Right lobe of liver (tissue), 6 donors: Measurements from ENCODE around the gene PCED1B. TPM values are rescaled to one million over a fixed set of nuclear protein-coding genes. Genes with fewer than 3 reads are reported as not detected.

Experiments
- ATAC-seq, 4 donors: fragments of 200-7000 bp; cut with Tn5 transposase; one replicate each; pipeline ENCODE4 v1.9.1; 2020; ENCODE audit warnings: mild to moderate bottlenecking in 4 of 4, moderate library complexity in 4 of 4
- DNase-seq, 3 donors: peaks; one replicate each; pipeline ENCODE4 v3.0.0-alpha.2; 2020
- H3K27ac ChIP-seq, 3 donors: fragments of 200-600 bp; one replicate each; pipeline ENCODE4 v1.8.0; 2022
- H3K27me3 ChIP-seq, 2 donors: fragments of 200-600 bp; one replicate each; pipeline ENCODE4 v1.8.0; 2022
- H3K36me3 ChIP-seq, 4 donors: fragments of 200-600 bp; sonication (generic) in 1 of 4; one replicate each; pipeline versions ENCODE4 v1.5.1 to v1.8.0; 2017 to 2022; ENCODE audit warnings: control low read depth in 1 of 4
- H3K4me1 ChIP-seq, 4 donors: fragments of 200-600 bp; sonication (generic) in 1 of 4; one replicate each; pipeline versions ENCODE4 v1.5.1 to v1.8.0; 2017 to 2022; ENCODE audit warnings: control low read depth in 1 of 4
- H3K4me3 ChIP-seq, 3 donors: fragments of 200-600 bp; one replicate each; pipeline ENCODE4 v1.8.0; 2022
- H3K9me3 ChIP-seq, 4 donors: fragments of 200-600 bp; sonication (generic) in 1 of 4; one replicate each; pipeline versions ENCODE4 v1.5.1 to v1.8.0; 2017 to 2022; ENCODE audit warnings: control low read depth in 1 of 4
- POLR2A ChIP-seq: fragments of 450-650 bp; IDR thresholded peaks from one replicate; pipeline ENCODE4 v1.6.1; 2017; ENCODE audit warnings: antibody characterized with exemption, mild to moderate bottlenecking
- WGBS: methylation state at CpG from one replicate; pipeline ENCODE4 v1.1.6; 2018; ENCODE audit warnings: low coverage, low lambda C conversion rate; ENCODE audit not compliant: insufficient coverage; ENCODE audit errors: missing lambda C conversion rate; 5-methylcytosine and 5-hydroxymethylcytosine counted together
- intact Hi-C, 2 donors: fragments of 100-400 bp; cut with DNase I; formaldehyde crosslinking; loops; one replicate each; pipeline versions ENCODE4 v1.11.2 to v1.14.1; 2022
- total RNA-seq, 6 experiments: library from RNA; depleted of rRNA in 2 of 6; stranded (reverse); fragments of >200 nt in 2 of 6; fragmentation: NEBNext Ultra II Directional in 3 of 6; extraction: Animal tissue kit (Norgen Biotek cat#: 25700) in 3 of 6; gene quantifications; one replicate each; pipeline versions ENCODE4 v1.1.0 to v1.2.4, GENCODE V29; 2016 to 2023
- TF ChIP-seq, protein P1 (sequence below), 4 donors: fragments of 200-600 bp in 3 of 4; fragments of 450-650 bp in 1 of 4; IDR thresholded peaks; one replicate each; pipeline versions ENCODE4 v1.5.1 to v1.8.0; 2016 to 2022; ENCODE audit warnings: antibody characterized with exemption in 4 of 4, mild to moderate bottlenecking in 2 of 4
- donor health status: DM: no; HTN: yes; CAD: no.
- donor health status: DM: no; HTN: no; CAD: no.
- donor health status: DM: no; HTN: no; CAD: no.
- donor health status: DM: no; HTN: yes; CAD: no.
- donor health status: DM: no; HTN: yes; CAD: no.

The PCED1B gene
- total RNA-seq, 6 experiments from 2014 or later = 0.62 to 3.0 (median 1.1) TPM

DNA sequence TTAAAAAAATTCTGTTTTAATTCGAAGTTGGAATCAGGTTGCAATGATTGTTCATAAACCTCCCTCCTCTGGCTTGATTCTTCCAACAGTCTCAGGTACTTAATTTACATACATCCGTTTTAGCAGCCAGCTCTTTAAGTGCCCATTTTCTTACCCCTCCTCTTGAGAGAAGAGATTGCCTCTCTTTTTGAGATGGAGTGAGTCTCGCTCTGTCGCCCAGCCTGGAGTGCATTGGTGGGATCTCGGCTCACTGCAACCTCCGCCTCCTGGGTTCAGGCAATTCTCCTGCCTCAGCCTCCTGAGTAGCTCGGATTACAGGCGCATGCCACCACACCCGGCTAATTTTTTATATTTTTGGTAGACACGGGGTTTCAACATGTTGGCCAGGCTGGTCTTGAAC, 146.8 kb downstream of the PCED1B start:
- intact Hi-C loops = no loop called here
- peaks cover 0 to 47% (median 17%) of the 10 kb centered on the region in 4 donors for H3K4me1 ChIP-seq
- no peaks in the 10 kb centered on the region for H3K36me3 ChIP-seq
- DNase-seq (no peak), ATAC-seq (no peak)
- H3K27ac ChIP-seq = no peak overlapping the region
- H3K27me3 ChIP-seq = no peaks in the 10 kb centered on the region
- TF ChIP-seq, protein P1, sequence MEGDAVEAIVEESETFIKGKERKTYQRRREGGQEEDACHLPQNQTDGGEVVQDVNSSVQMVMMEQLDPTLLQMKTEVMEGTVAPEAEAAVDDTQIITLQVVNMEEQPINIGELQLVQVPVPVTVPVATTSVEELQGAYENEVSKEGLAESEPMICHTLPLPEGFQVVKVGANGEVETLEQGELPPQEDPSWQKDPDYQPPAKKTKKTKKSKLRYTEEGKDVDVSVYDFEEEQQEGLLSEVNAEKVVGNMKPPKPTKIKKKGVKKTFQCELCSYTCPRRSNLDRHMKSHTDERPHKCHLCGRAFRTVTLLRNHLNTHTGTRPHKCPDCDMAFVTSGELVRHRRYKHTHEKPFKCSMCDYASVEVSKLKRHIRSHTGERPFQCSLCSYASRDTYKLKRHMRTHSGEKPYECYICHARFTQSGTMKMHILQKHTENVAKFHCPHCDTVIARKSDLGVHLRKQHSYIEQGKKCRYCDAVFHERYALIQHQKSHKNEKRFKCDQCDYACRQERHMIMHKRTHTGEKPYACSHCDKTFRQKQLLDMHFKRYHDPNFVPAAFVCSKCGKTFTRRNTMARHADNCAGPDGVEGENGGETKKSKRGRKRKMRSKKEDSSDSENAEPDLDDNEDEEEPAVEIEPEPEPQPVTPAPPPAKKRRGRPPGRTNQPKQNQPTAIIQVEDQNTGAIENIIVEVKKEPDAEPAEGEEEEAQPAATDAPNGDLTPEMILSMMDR (IDR thresholded peaks at IDR 0.05) = no peak
- TF ChIP-seq POLR2A = no peak
- H3K4me3 ChIP-seq = no peak overlapping the region
- 91% methylated on average over 8 of the region's 10 CpGs for WGBS
- no peaks in the 10 kb centered on the region for H3K9me3 ChIP-seq

DNA sequence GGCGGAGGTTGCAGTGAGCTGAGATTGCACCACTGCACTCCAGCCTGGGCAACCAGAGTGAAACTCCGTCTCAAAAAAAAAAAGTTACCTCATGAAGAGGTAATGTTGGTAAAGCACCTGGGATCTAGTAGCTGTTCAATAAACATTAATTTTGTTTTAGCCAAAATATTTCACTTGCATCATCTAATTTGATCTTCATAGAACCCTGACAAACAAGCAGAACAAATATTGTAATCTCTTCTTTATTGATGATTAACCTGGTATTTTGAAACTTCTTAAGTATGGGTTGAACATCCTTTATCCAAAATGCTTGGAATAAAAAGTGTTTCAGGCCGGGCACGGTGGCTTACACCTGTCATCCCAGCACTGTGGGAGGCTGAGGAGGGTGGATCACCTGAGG, 149.4 kb downstream of the PCED1B start:
- peak; percentile 79 to 87 (median 82) for ATAC-seq
- intact Hi-C loops = no loop called here
- no peak for TF ChIP-seq POLR2A
- TF ChIP-seq, protein P1 (IDR thresholded peaks at IDR 0.05) = no peak
- Histone ChIP-seq H3K4me1 (peaks cover 0 to 25% (median 7%) of the 10 kb centered on the region in 4 donors), H3K9me3 (no peaks in the 10 kb centered on the region), H3K4me3 (no peak overlapping the region), H3K27me3 (no peaks in the 10 kb centered on the region), H3K36me3 (no peaks in the 10 kb centered on the region), H3K27ac (no peak overlapping the region)
- WGBS = 30% methylated on average over 4 of the region's 4 CpGs
- DNase-seq = no peak

DNA sequence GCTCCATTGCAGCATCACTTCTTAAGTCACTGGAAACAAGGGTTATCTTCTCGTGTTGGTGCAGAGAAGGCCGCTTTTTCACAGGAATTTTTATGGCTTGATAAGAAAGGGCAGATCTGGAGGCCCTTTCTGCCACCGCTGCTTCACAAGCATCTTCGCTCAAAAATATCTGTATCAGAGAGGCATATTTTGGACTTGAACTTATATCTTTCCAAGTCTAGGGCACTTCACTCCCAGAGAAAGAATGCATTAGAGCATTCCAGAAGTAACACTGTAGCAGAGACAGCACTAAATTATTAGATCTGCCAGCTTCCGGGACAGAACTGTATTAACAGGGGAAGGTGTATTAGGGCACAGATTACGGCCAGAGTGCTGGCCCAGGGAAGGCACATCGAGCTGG, 152.0 kb downstream of the PCED1B start:
- Histone ChIP-seq H3K27ac (no peak overlapping the region), H3K4me3 (no peak overlapping the region), H3K36me3 (no peaks in the 10 kb centered on the region), H3K4me1 (peaks cover 0 to 14% (median 3%) of the 10 kb centered on the region in 4 donors), H3K27me3 (no peaks in the 10 kb centered on the region), H3K9me3 (no peaks in the 10 kb centered on the region)
- intact Hi-C loops = no loop called here
- no peak for ATAC-seq
- TF ChIP-seq, protein P1 (IDR thresholded peaks at IDR 0.05) = no peak
- TF ChIP-seq POLR2A = no peak
- no peak for DNase-seq
- 74% methylated on average over 4 of the region's 7 CpGs for WGBS

DNA sequence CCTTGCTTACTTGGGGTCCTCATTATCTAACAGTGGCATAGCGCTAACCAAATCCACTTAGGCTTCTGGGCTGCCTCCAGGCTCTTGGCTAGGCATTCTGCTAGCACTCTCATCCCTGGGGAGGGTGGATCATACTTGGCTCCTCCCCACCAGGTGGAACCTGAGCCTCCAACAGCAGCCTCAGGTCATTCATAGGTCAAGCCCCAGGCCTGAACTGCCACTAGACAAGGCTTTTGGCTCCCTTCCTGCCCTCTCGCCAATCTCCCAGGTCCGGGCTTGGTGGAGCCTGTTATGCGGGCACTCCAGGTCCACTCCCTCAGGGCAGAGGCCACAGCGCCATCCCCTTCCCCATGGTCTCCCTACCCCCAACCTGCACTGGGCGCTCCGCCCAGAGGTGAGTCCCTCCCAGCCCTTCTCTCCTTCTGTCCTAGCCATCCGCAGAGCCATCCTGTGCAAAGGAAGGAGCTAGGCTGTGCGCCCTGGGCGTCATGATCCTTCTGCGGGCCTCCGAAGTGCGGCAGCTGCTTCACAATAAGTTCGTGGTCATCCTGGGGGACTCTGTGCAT, 155.2 kb downstream of the PCED1B start:
- Histone ChIP-seq H3K4me3 (no peak overlapping the region), H3K4me1 (peaks cover 0 to 3% (median 0%) of the 10 kb centered on the region in 4 donors), H3K9me3 (no peaks in the 10 kb centered on the region), H3K27ac (no peak overlapping the region), H3K36me3 (no peaks in the 10 kb centered on the region), H3K27me3 (no peaks in the 10 kb centered on the region)
- no peak for DNase-seq
- TF ChIP-seq, protein P1 (IDR thresholded peaks at IDR 0.05) = no peak
- TF ChIP-seq POLR2A = no peak
- WGBS = 100% methylated on average over 1 of the region's 14 CpGs
- intact Hi-C loops = no loop called here
- peak in 2 of 4 donors; percentile 28 to 50 for ATAC-seq
